Endodermal cell (in vitro differentiated cells): ENCODE results near the gene DNAAF5. TPM values are rescaled to one million over a fixed set of nuclear protein-coding genes. Genes with fewer than 3 reads are reported as not detected.

Experiments
- DNase-seq: peaks from one replicate; pipeline ENCODE4 v3.0.0-alpha.2; 2017
- H3K27ac ChIP-seq: 2 replicates; pipeline ENCODE4 v1.5.1; 2013; ENCODE audit warnings: mild to moderate bottlenecking, low read depth, low read length, moderate library complexity
- H3K27me3 ChIP-seq: 2 replicates; pipeline ENCODE4 v1.6.1; 2013; ENCODE audit warnings: mild to moderate bottlenecking, low read length, moderate library complexity; ENCODE audit not compliant: insufficient read depth, control insufficient read depth, poor library complexity, severe bottlenecking
- H3K36me3 ChIP-seq: 2 replicates; pipeline ENCODE4 v1.7.0; 2013; ENCODE audit warnings: mild to moderate bottlenecking, low read length, moderate library complexity; ENCODE audit not compliant: control insufficient read depth, insufficient read depth
- H3K4me1 ChIP-seq: one replicate; pipeline ENCODE4 v1.7.0; 2013; ENCODE audit warnings: low read length; ENCODE audit not compliant: control insufficient read depth, insufficient read depth
- H3K4me3 ChIP-seq: 2 replicates; pipeline ENCODE4 v1.5.1; 2013; ENCODE audit warnings: mild to moderate bottlenecking, low read length, moderate library complexity
- H3K9ac ChIP-seq: 2 replicates; pipeline ENCODE4 v1.6.1; 2013; ENCODE audit warnings: mild to moderate bottlenecking, low read length, moderate library complexity; ENCODE audit not compliant: poor library complexity, severe bottlenecking; ENCODE audit errors: extremely low read depth
- H3K9me3 ChIP-seq: 2 replicates; pipeline ENCODE4 v1.6.1; 2013; ENCODE audit warnings: mild to moderate bottlenecking, low read length, moderate library complexity; ENCODE audit not compliant: control insufficient read depth
- H3K27ac Mint-ChIP-seq: 2 replicates; pipeline ENCODE4 v1.8.0; 2020; ENCODE audit warnings: mixed read lengths
- H3K27me3 Mint-ChIP-seq: 2 replicates; pipeline ENCODE4 v1.8.0; 2021; ENCODE audit warnings: mild to moderate bottlenecking, mixed read lengths; ENCODE audit not compliant: insufficient read depth
- H3K36me3 Mint-ChIP-seq: 2 replicates; pipeline ENCODE4 v1.8.0; 2020; ENCODE audit warnings: low read depth, mixed read lengths
- H3K4me1 Mint-ChIP-seq: 2 replicates; pipeline ENCODE4 v1.8.0; 2020; ENCODE audit warnings: mixed read lengths
- H3K4me3 Mint-ChIP-seq: 2 replicates; pipeline ENCODE4 v1.8.0; 2020; ENCODE audit warnings: mild to moderate bottlenecking, moderate library complexity, mixed read lengths
- H3K9me3 Mint-ChIP-seq: 2 replicates; pipeline ENCODE4 v1.8.0; 2020; ENCODE audit warnings: mild to moderate bottlenecking, mixed read lengths
- CTCF ChIP-seq: fragments of 200-600 bp; sonication (generic); conservative IDR thresholded peaks from 2 replicates; pipeline ENCODE4 v1.5.0; 2021; ENCODE audit warnings: antibody characterized with exemption, mild to moderate bottlenecking
- WGBS, 2 experiments: methylation state at CpG; one replicate each; pipeline versions ENCODE4 v1.1.5 to v1.1.7; 2013; ENCODE audit warnings: missing lambda C conversion rate in 2 of 2, mixed read lengths in 1 of 2; ENCODE audit not compliant: insufficient coverage in 1 of 2, insufficient read length in 1 of 2; 5-methylcytosine and 5-hydroxymethylcytosine counted together
- total RNA-seq, 2 donors: library from RNA; stranded (reverse); fragmentation: NEBNext Ultra II Directional in 1 of 2; extraction: Animal tissue kit (Norgen Biotek cat#: 25700) in 1 of 2; gene quantifications; 2 replicates in 1 of 2; 3 replicates in 1 of 2; pipeline ENCODE4 v1.2.1, GENCODE V29; 2021

The DNAAF5 gene
- total RNA-seq, 2 donors from 2014 or later = 54.2 to 54.3 TPM

DNA sequence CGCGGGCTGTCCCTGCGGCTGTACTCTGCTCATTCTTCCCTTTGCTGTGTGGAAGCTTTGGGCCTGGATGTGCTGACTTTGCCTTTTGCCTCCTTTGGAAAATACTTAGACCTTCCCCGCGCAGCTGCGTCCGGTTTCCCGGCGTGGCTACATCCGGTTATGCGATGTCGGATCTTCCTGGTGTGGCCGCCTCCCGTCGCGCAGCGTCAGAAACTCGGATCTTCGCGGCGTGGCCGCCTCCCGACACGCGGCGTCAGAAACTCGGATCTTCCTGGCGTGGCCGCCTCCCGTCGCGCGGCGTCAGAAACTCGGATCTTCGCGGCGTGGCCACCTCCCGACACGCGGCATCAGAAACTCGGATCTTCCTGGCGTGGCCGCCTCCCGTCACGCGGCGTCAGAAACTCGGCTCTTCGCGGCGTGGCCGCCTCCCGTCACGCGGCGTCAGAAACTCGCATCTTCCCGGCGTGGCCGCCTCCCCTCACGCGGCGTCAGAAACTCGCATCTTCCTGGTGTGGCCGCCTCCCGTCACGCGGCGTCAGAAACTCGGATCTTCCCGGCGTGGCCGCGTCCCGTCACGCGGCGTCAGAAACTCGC lies 55.5 kb downstream of the DNAAF5 start:
- H3K9ac ChIP-seq = no peak overlapping the region
- no peaks in the 10 kb centered on the region for H3K27me3 ChIP-seq
- H3K36me3 ChIP-seq = peaks cover 58% of the 10 kb centered on the region
- no peaks in the 10 kb centered on the region for H3K9me3 ChIP-seq
- 93 to 96% methylated on average over 58 to 80 of the region's 80 CpGs for WGBS, 2 experiments
- no peak overlapping the region for H3K27ac ChIP-seq
- H3K36me3 Mint-ChIP-seq = peaks cover 71% of the 10 kb centered on the region
- no peak overlapping the region for H3K4me3 ChIP-seq
- TF ChIP-seq CTCF = no peak
- no peaks in the 10 kb centered on the region for H3K9me3 Mint-ChIP-seq
- H3K27me3 Mint-ChIP-seq = no peaks in the 10 kb centered on the region
- no peak overlapping the region for H3K4me3 Mint-ChIP-seq
- no peak overlapping the region for H3K27ac Mint-ChIP-seq
- no peaks in the 10 kb centered on the region for H3K4me1 ChIP-seq
- H3K4me1 Mint-ChIP-seq = no peaks in the 10 kb centered on the region
- no peak for DNase-seq

DNA sequence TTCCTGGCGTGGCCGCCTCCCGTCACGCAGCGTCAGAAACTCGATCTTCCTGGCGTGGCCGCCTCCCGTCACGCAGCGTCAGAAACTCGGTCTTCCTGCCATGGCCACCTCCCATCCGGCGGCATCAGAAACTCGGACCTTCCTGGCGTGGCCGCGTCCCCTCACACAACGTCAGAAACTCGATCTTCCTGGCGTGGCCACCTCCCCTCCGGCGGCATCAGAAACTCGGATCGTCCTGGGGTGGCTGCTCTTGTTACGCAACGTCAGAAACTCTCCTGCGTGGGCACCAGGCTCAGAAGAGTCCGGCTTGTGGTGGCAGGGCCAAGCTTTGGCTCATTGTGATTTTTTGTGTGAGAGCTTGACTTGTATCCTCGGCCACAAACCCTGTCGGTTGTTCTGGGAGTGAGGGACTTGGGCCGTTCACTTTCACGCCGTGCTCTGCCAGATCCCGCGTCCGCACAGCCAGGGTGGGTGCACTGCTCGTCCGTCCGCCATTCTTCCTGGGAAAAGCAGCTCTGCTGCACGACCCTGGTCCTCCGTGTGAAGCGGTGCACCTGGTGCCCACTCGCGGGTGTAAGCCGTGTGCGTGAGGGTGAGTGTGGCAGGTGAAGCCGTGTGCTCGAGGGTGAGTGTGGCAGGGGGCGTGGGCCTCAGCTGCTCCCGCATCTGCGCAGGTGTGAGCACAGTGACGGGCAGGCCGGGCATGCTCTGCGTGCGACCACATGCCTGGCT lies 56.4 kb downstream of the DNAAF5 start:
- no peak for DNase-seq
- Mint-ChIP-seq H3K27ac (no peak overlapping the region), H3K27me3 (no peaks in the 10 kb centered on the region), H3K36me3 (peaks cover 70% of the 10 kb centered on the region), H3K4me1 (no peaks in the 10 kb centered on the region), H3K9me3 (no peaks in the 10 kb centered on the region), H3K4me3 (no peak overlapping the region)
- 94% methylated on average over 34 to 55 of the region's 56 CpGs for WGBS, 2 experiments
- no peak for TF ChIP-seq CTCF
- H3K27ac ChIP-seq = no peak overlapping the region
- H3K27me3 ChIP-seq = no peaks in the 10 kb centered on the region
- H3K9me3 ChIP-seq = no peaks in the 10 kb centered on the region
- H3K4me1 ChIP-seq = no peaks in the 10 kb centered on the region
- H3K9ac ChIP-seq = no peak overlapping the region
- peaks cover 49% of the 10 kb centered on the region for H3K36me3 ChIP-seq
- no peak overlapping the region for H3K4me3 ChIP-seq

DNA sequence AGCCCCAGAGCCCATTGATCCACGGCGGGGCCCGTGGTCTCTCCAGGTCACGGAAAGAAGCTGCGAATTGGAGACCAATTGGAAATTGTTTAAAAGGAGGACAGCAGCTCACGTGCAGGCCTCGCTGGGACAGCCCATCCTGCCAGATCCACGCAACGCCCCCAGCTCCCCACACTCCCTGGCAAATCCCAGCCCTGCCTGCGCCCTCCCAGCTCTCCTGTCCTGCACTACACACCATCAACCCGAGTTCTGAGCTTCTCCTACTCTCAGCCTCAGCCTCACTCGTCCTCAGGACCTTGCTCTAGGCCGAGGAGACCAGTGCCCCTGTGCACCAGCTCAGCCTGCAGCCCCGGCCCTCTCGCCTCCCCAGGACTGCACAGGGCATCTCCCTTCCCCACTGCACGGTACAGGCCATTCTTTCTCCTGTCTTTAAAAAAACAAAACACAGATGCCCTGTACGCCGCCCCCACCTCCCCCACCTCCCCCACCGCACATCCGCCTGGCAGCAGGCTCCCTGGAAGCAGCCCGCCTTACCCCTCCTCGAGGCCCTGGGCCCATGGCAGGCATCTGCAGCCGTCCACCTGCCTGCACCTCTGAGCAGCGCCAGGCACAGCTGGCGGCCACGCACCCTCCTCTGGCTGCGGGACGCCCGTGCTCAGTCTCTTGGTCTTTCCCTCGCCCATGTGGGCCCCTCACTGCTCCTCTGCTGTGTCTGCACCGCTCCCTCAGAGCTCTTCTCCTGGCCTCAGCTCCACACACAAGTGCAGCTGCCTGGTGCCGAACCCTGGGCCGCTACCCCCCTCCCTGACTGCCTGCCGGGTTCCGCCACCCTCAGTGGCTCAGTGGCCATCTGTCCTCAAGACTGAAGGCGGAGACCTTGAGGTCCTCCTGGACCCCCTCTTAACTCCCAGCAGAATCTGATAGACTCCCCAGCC lies 57.3 kb downstream of the DNAAF5 start:
- Histone ChIP-seq H3K27me3 (no peaks in the 10 kb centered on the region), H3K4me3 (no peak overlapping the region), H3K4me1 (no peaks in the 10 kb centered on the region), H3K9me3 (peaks cover 4% of the 10 kb centered on the region), H3K27ac (no peak overlapping the region), H3K9ac (no peak overlapping the region), H3K36me3 (peaks cover 47% of the 10 kb centered on the region)
- H3K36me3 Mint-ChIP-seq = peaks cover 75% of the 10 kb centered on the region
- WGBS, 2 experiments = 92 to 96% methylated on average over 28 to 35 of the region's 36 CpGs
- no peak overlapping the region for H3K27ac Mint-ChIP-seq
- no peak for TF ChIP-seq CTCF
- no peak overlapping the region for H3K4me3 Mint-ChIP-seq
- peaks cover 3% of the 10 kb centered on the region for H3K9me3 Mint-ChIP-seq
- H3K27me3 Mint-ChIP-seq = no peaks in the 10 kb centered on the region
- DNase-seq = no peak
- no peaks in the 10 kb centered on the region for H3K4me1 Mint-ChIP-seq
